ENCODE measurements around the gene ATP6V0A1. TPM values are rescaled to one million over a fixed set of nuclear protein-coding genes. Genes with fewer than 3 reads are reported as not detected.
A peak's percentile ranks its signal among the peaks of the same experiment; 100 is the strongest.
"Not testable (repeated sequence)": the region's sequence is repeated elsewhere in the genome, so short reads cannot be mapped to it uniquely, and the experiment has no call there.

Gene ATP6V0A1
- total and polyA plus RNA-seq, 7 donors = 41.1 to 116 (median 62.7) TPM

DNA sequence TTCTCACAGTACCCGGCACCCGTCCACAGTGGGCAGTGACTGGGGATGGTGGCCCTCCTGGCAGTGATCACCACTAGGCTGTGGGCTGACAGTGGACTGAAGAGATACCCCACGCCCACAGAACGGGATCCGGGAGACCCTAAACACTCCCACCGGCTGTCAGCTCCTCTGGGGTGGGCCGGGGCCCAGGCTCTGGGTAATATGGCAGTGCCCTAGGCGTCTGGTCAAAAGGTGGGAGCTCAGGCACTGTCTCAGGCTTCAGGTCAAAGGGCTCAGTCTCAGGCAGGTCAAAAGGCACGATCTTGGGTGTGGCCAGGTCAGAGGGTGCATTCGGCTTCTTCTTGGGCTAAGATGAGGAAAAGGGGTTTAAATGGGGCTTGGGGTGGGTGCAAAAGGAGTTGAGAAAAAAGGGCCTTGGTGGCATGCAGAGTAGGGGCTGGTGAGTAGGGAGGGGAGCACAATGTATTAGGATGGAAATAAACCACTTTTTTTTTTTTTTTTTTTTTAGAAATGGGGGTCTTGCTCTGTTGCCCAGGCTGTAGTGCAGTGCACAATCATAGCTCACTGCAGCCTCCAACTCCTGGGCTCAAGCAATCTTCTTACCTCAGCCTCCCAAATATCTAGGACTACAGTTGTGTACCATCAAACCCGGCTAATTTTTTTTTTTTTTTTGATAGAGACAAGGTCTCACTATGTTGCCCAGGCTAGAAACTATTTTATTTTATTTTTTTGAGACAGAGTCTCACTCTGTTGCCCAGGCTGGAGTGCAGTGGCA is 46.6 kb upstream of the ATP6V0A1 start:
- DNase-seq = no peak
- TF ChIP-seq, protein P1, sequence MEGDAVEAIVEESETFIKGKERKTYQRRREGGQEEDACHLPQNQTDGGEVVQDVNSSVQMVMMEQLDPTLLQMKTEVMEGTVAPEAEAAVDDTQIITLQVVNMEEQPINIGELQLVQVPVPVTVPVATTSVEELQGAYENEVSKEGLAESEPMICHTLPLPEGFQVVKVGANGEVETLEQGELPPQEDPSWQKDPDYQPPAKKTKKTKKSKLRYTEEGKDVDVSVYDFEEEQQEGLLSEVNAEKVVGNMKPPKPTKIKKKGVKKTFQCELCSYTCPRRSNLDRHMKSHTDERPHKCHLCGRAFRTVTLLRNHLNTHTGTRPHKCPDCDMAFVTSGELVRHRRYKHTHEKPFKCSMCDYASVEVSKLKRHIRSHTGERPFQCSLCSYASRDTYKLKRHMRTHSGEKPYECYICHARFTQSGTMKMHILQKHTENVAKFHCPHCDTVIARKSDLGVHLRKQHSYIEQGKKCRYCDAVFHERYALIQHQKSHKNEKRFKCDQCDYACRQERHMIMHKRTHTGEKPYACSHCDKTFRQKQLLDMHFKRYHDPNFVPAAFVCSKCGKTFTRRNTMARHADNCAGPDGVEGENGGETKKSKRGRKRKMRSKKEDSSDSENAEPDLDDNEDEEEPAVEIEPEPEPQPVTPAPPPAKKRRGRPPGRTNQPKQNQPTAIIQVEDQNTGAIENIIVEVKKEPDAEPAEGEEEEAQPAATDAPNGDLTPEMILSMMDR (IDR thresholded peaks at IDR 0.05) = no peak
- 47 to 59% (median 48%) methylated on average over 11 of the region's 11 CpGs for WGBS, 3 donors
- no peak for ATAC-seq
- intact Hi-C loops (cut with DNase I) = no loop called here
- no peaks in the 10 kb centered on the region for H3K27me3 ChIP-seq (ENCODE audit: insufficient read depth in 3 of 3, low read length in 2 of 3)
- H3K4me3 ChIP-seq = peak overlapping the region; percentile 24
- H3K4me1 ChIP-seq = peaks cover 79% of the 10 kb centered on the region
- no peaks in the 10 kb centered on the region for H3K9me3 ChIP-seq
- peaks cover 0 to 4% of the 10 kb centered on the region in 2 donors for H3K36me3 ChIP-seq (ENCODE audit: insufficient read depth in 1 of 2, low read depth in 1 of 2)
- peak overlapping the region; percentile 90 for H3K27ac ChIP-seq

DNA sequence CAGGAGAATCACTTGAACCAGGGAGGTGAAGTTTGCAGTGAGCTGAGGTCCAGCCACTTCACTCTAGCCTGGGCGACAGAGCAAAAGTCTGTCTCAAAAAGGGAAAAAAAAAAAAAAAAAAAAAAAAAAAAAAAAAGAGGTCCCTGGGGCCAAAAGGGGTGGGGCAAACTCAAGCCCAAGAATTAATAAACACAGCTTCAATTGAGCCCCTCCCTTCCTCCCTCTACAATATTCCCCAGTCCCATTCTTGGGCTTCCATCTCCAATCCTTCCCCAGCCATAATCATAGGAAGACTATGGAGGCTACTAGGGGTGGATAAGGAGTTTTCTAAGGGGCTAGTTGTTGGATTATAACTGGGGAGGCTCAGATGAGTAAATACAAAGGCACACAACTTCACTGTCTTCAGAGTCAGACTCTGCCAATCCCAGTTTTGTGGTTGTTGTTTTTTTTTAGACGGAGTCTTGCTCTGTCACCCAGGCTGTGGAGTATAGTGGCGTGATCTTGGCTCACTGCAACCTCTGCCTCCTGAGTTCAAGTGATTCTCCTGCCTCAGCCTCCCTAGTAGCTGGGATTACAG is 45.1 kb upstream of the ATP6V0A1 start:
- DNase-seq (no peak), ATAC-seq (no peak)
- intact Hi-C loops (cut with DNase I) = no loop called here
- H3K9me3 ChIP-seq = no peaks in the 10 kb centered on the region
- H3K27ac ChIP-seq = peak overlapping the region; percentile 69
- no peak overlapping the region for H3K4me3 ChIP-seq
- TF ChIP-seq, protein P1 (IDR thresholded peaks at IDR 0.05) = no peak
- WGBS, 3 donors = 61 to 80% (median 66%) methylated on average over 3 of the region's 3 CpGs
- H3K27me3 ChIP-seq (ENCODE audit: insufficient read depth in 3 of 3, low read length in 2 of 3) = no peaks in the 10 kb centered on the region
- peaks cover 0 to 10% of the 10 kb centered on the region in 2 donors for H3K36me3 ChIP-seq (ENCODE audit: insufficient read depth in 1 of 2, low read depth in 1 of 2)
- H3K4me1 ChIP-seq = peaks cover 78% of the 10 kb centered on the region

DNA sequence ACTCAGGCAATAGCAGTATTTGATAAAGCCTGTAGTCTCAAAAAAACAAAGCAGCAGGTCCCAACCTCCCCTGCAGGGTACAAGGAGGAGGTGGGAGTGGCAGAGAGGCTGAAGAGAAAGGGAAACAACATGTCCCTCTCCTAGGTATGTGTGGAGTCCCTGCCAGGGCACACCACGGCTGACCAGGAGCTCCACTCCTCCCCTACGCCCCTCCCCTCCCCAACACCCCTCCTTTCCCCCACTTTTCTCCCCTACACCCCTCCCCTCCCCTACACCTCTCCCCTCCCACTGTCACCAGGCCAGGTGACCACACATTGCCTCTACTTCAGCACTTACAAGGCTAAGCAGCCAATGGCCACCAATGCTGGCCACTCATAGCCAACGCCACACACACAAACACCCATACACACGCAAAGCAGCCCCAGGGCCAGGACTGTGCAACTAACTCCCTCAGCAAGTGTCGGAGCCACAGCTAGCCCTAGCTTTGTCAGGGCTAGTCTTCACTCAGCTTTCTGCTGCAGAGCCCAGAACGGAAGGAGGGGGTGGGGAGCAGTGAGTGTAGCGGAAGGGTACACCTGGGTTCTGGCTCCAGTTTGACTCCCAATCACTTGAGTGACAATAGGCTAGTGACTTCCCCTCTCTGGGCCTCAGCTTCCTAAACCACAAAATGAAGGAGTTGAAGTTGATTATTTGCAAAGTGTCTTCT is 43.8 kb upstream of the ATP6V0A1 start:
- H3K27me3 ChIP-seq (ENCODE audit: insufficient read depth in 3 of 3, low read length in 2 of 3) = no peaks in the 10 kb centered on the region
- H3K27ac ChIP-seq = peak overlapping the region; percentile 69
- peaks cover 77% of the 10 kb centered on the region for H3K4me1 ChIP-seq
- intact Hi-C loops (cut with DNase I) = no loop called here
- DNase-seq (peak in 1 of 2 donors; percentile 52), ATAC-seq (peak in 1 of 4 donors; percentile 12)
- H3K9me3 ChIP-seq = no peaks in the 10 kb centered on the region
- peaks cover 0 to 13% of the 10 kb centered on the region in 2 donors for H3K36me3 ChIP-seq (ENCODE audit: insufficient read depth in 1 of 2, low read depth in 1 of 2)
- TF ChIP-seq, protein P1 (IDR thresholded peaks at IDR 0.05) = no peak
- 60 to 68% (median 64%) methylated on average over 7 of the region's 7 CpGs for WGBS, 3 donors
- H3K4me3 ChIP-seq = peak overlapping the region; percentile 35

DNA sequence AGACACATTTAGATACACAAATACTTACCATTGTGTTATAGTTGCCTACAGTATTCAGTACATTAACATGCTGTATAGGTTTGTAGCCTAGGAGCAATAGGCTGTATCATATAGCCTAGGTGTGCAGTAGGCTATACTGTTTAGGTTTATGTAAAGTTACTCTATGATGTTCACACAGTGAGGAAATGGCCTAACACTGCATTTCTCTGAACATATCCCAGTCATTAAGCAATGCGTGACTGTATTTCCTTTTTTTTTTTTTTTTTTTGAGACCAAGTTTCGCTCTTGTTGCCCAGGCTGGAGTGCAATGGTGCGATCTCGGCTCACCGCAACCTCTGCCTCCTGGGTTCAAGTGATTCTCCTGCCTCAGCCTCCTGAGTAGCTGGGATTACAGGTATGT is 40.7 kb upstream of the ATP6V0A1 start:
- intact Hi-C loops (cut with DNase I); H3K27me3 ChIP-seq (ENCODE audit: insufficient read depth in 3 of 3, low read length in 2 of 3); H3K9me3 ChIP-seq; ATAC-seq; DNase-seq: not testable (repeated sequence)
- Histone ChIP-seq H3K27ac (peak overlapping the region; percentile 94), H3K4me1 (peaks cover 66% of the 10 kb centered on the region), H3K4me3 (peak overlapping the region; percentile 42), H3K36me3 (ENCODE audit: insufficient read depth in 1 of 2, low read depth in 1 of 2) (peaks cover 0 to 13% of the 10 kb centered on the region in 2 donors)
- 78 to 90% (median 87%) methylated on average over 5 of the region's 5 CpGs for WGBS, 3 donors

DNA sequence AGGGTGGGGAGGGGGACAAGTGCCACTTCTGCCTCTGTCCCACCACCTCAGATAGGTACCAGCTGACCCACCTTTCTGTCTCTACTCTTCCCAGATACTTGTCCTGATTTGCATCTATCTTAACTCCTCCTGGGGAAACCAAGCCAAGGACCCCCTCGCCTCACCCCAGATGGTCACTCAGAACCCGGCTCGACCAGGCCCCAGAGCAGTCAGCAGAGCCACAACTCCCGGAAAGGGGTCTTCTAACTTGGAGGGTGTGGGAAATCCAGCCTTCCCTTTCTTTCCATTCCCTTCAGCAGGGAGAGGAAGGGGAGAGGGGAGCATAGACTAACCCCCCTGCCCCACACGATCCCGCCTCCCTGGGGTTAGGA is 37.6 kb upstream of the ATP6V0A1 start:
- Histone ChIP-seq H3K4me1 (peaks cover 58% of the 10 kb centered on the region), H3K9me3 (no peaks in the 10 kb centered on the region), H3K27me3 (ENCODE audit: insufficient read depth in 3 of 3, low read length in 2 of 3) (no peaks in the 10 kb centered on the region), H3K4me3 (peak overlapping the region; percentile 91), H3K36me3 (ENCODE audit: insufficient read depth in 1 of 2, low read depth in 1 of 2) (peaks cover 0 to 9% of the 10 kb centered on the region in 2 donors), H3K27ac (peak overlapping the region; percentile 94)
- DNase-seq (no peak), ATAC-seq (no peak)
- TF ChIP-seq, protein P1 (IDR thresholded peaks at IDR 0.05) = no peak
- intact Hi-C loops (cut with DNase I) = loop anchor here (5.0 kb wide), 2 partner anchors 36 to 101 kb away; partner anchors contain the start of gene ATP6V0A1 (in 1 of the 2)
- WGBS, 3 donors = 17 to 32% (median 27%) methylated on average over 6 of the region's 6 CpGs

Data from psoas muscle (tissue), 8 donors.